Ectodermal cell (in vitro differentiated cells): ENCODE measurements around the gene SPARCL1. TPM values are rescaled to one million over a fixed set of nuclear protein-coding genes. Genes with fewer than 3 reads are reported as not detected.
"Not testable (repeated sequence)": the region's sequence is repeated elsewhere in the genome, so short reads cannot be mapped to it uniquely, and the experiment has no call there.

ENCODE experiments used
- H3K27ac ChIP-seq: 2 replicates; pipeline ENCODE4 v1.7.0; 2013; ENCODE audit warnings: mild to moderate bottlenecking, low read depth, low read length; ENCODE audit not compliant: insufficient read depth, poor library complexity, severe bottlenecking
- H3K27me3 ChIP-seq: 2 replicates; pipeline ENCODE4 v1.7.0; 2013; ENCODE audit warnings: mild to moderate bottlenecking, low read length; ENCODE audit not compliant: insufficient read depth, control insufficient read depth, poor library complexity, severe bottlenecking
- H3K36me3 ChIP-seq: one replicate; pipeline ENCODE4 v1.7.0; 2013; ENCODE audit warnings: low read length; ENCODE audit not compliant: control insufficient read depth, insufficient read depth
- H3K4me1 ChIP-seq: one replicate; pipeline ENCODE4 v1.7.0; 2013; ENCODE audit warnings: low read length; ENCODE audit not compliant: control insufficient read depth, insufficient read depth
- H3K4me3 ChIP-seq: 2 replicates; pipeline ENCODE4 v1.7.0; 2013; ENCODE audit warnings: low read depth, low read length, control low read depth; ENCODE audit not compliant: insufficient read depth
- H3K9me3 ChIP-seq: 2 replicates; pipeline ENCODE4 v1.7.0; 2013; ENCODE audit warnings: mild to moderate bottlenecking, low read length, moderate library complexity; ENCODE audit not compliant: control insufficient read depth
- WGBS, 2 experiments: methylation state at CpG; one replicate each; pipeline ENCODE4 v1.1.7; 2013; ENCODE audit warnings: missing lambda C conversion rate in 2 of 2; 5-methylcytosine and 5-hydroxymethylcytosine counted together
- polyA plus RNA-seq, 4 experiments: library from polyadenylated mRNA; stranded (reverse); fragments of 50-300 nt; gene quantifications; one replicate each; pipeline ENCODE4 v1.2.3, GENCODE V29; 2013

SPARCL1 gene, protein sequence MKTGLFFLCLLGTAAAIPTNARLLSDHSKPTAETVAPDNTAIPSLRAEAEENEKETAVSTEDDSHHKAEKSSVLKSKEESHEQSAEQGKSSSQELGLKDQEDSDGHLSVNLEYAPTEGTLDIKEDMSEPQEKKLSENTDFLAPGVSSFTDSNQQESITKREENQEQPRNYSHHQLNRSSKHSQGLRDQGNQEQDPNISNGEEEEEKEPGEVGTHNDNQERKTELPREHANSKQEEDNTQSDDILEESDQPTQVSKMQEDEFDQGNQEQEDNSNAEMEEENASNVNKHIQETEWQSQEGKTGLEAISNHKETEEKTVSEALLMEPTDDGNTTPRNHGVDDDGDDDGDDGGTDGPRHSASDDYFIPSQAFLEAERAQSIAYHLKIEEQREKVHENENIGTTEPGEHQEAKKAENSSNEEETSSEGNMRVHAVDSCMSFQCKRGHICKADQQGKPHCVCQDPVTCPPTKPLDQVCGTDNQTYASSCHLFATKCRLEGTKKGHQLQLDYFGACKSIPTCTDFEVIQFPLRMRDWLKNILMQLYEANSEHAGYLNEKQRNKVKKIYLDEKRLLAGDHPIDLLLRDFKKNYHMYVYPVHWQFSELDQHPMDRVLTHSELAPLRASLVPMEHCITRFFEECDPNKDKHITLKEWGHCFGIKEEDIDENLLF
- polyA plus RNA-seq (2013, experiment 1 of 4): 0.61 TPM
- polyA plus RNA-seq (2013, experiment 2 of 4): 1.0 TPM
- polyA plus RNA-seq (2013, experiment 3 of 4): 0.80 TPM
- 0.85 TPM for polyA plus RNA-seq (2013, experiment 4 of 4)

GRCh38 chr4:87529187-87529586 is at the start of gene SPARCL1:
SPARCL1 (minus strand) TSS chr4:87529376; CDS start chr4:87499574, 29,802 bp downstream.
- peaks cover 19% of the 10 kb centered on the region for H3K4me1 ChIP-seq
- 28 to 29% methylated on average over 4 of the region's 4 CpGs for WGBS, 2 experiments
- no peaks in the 10 kb centered on the region for H3K27me3 ChIP-seq
- H3K9me3 ChIP-seq: no peaks in the 10 kb centered on the region
- no peak within 1 kb of the TSS for H3K27ac ChIP-seq
- no peaks in the 10 kb centered on the region for H3K36me3 ChIP-seq
- H3K4me3 ChIP-seq: no peak within 1 kb of the TSS

GRCh38 chr4:87575983-87576382 is 46.8 kb upstream of the SPARCL1 start:
- no peak overlapping the region for H3K27ac ChIP-seq
- H3K36me3 ChIP-seq: no peaks in the 10 kb centered on the region
- no peaks in the 10 kb centered on the region for H3K27me3 ChIP-seq
- no peaks in the 10 kb centered on the region for H3K4me1 ChIP-seq
- no peak overlapping the region for H3K4me3 ChIP-seq
- no peaks in the 10 kb centered on the region for H3K9me3 ChIP-seq

- Histone ChIP-seq H3K27ac (no peak overlapping the region), H3K9me3 (no peaks in the 10 kb centered on the region), H3K4me3 (no peak overlapping the region), H3K4me1 (no peaks in the 10 kb centered on the region), H3K36me3 (no peaks in the 10 kb centered on the region), H3K27me3 (no peaks in the 10 kb centered on the region)
- 88 to 100% methylated on average over 1 of the region's 1 CpG for WGBS, 2 experiments
Observed at GRCh38 chr4:87575408-87575807, 46.2 kb upstream of the SPARCL1 start.

DNA sequence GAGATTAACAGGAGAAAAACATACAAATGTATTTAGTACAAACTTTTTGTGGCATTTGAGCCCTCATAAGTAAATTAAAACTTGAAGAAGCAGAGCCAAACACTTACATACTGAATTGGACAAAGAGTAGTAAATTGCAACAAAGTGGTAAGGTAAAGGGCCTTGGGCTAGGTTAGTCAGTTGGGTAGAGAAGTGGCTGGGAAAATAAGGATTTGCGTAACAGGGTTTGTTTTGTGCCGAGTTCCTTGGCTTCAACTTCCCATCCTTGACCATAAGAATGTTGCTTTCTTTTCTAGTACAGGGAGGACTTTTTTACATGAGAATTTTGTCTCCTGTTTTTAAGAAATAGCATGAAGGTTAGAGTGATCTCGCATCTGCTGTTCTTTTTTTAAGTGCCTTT is 45.8 kb upstream of the SPARCL1 start:
- Histone ChIP-seq H3K9me3 (no peaks in the 10 kb centered on the region), H3K4me1 (no peaks in the 10 kb centered on the region), H3K4me3 (no peak overlapping the region), H3K27ac (no peak overlapping the region), H3K36me3 (no peaks in the 10 kb centered on the region), H3K27me3 (no peaks in the 10 kb centered on the region)
- WGBS, 2 experiments: 50 to 60% methylated on average over 2 to 3 of the region's 3 CpGs

DNA sequence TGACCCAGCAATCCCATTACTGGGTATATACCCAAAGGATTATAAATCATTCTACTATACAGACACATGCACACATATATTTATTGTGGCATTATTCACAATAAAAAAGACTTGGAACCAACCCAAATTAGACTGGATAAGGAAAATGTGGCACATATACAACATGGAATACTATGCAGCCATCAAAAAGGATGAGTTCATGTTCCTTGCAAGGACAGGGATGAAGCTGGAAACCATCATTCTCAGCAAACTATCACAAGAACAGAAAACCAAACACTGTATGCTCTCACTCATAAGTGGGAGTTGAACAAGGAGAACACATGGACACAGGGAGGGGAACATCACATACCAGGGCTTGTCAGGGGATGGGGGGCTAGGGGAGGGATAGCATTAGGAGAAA is 45.2 kb upstream of the SPARCL1 start:
- not testable (repeated sequence) for H3K27me3 ChIP-seq, H3K27ac ChIP-seq, H3K9me3 ChIP-seq, H3K4me3 ChIP-seq, H3K36me3 ChIP-seq, H3K4me1 ChIP-seq

DNA sequence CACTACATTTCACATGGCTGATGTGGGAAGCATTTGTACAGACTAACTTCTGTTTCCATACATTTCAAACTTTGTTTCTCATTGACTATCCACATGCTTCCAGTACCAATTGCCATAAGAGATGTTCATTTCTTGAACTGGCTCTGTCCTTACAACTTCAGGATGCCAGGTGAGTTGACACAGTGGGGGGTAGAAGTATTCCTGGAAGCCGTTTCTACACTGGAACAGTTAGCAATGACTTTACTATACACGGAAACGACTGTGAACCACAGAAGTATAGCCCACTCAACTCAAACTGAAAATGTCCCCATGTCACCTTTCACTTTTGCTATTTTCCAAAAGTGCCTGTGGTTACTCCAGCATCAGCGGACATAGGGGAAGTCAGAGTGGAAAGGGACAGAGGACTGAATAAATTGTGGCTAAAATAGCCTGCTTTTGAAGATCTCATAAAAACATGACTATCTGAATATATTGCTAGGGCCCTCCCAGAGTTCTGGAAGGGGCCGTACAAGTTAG is 41.2 kb upstream of the SPARCL1 start:
- WGBS, 2 experiments: 92 to 95% methylated on average over 5 of the region's 5 CpGs
- Histone ChIP-seq H3K4me3 (no peak overlapping the region), H3K36me3 (no peaks in the 10 kb centered on the region), H3K9me3 (no peaks in the 10 kb centered on the region), H3K4me1 (no peaks in the 10 kb centered on the region), H3K27me3 (no peaks in the 10 kb centered on the region), H3K27ac (no peak overlapping the region)

DNA sequence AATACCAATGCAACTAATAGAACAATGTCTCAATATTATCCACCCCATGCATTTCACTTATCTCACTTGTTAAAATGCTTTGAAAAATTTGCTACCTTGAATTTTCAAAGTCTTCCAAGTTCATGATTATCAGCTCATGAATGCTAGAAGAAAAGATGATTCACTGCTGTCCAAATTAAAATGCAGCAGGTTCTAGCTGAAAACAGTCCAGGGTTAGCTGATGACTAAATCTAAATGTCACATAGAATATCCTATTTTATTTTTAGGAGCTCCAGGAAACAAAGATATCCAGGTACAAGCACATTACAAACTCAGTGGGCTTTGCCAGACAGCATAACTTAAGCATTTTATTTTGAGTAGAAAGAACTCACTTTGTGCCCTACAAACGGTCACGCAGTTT is 38.0 kb upstream of the SPARCL1 start:
- Histone ChIP-seq H3K4me3 (no peak overlapping the region), H3K9me3 (no peaks in the 10 kb centered on the region), H3K36me3 (no peaks in the 10 kb centered on the region), H3K27ac (no peak overlapping the region), H3K4me1 (no peaks in the 10 kb centered on the region), H3K27me3 (no peaks in the 10 kb centered on the region)
- 96 to 98% methylated on average over 2 of the region's 2 CpGs for WGBS, 2 experiments

- Histone ChIP-seq H3K4me1 (no peaks in the 10 kb centered on the region), H3K4me3 (no peak overlapping the region), H3K36me3 (no peaks in the 10 kb centered on the region), H3K27ac (no peak overlapping the region), H3K9me3 (no peaks in the 10 kb centered on the region), H3K27me3 (no peaks in the 10 kb centered on the region)
- 79% methylated on average over 2 of the region's 2 CpGs; no CpG with 5 or more reads in 1 of the 2 experiments for WGBS, 2 experiments
Observed at GRCh38 chr4:87566276-87566675, 37.1 kb upstream of the SPARCL1 start.

GRCh38 chr4:87565746-87566145 is 36.6 kb upstream of the SPARCL1 start:
- H3K27me3 ChIP-seq: no peaks in the 10 kb centered on the region
- no peak overlapping the region for H3K27ac ChIP-seq
- no peaks in the 10 kb centered on the region for H3K9me3 ChIP-seq
- no peaks in the 10 kb centered on the region for H3K36me3 ChIP-seq
- no peak overlapping the region for H3K4me3 ChIP-seq
- WGBS, 2 experiments: 92 to 93% methylated on average over 4 of the region's 4 CpGs
- no peaks in the 10 kb centered on the region for H3K4me1 ChIP-seq

GRCh38 chr4:87560802-87561201 is 31.6 kb upstream of the SPARCL1 start:
- Histone ChIP-seq H3K27ac (no peak overlapping the region), H3K4me3 (no peak overlapping the region), H3K27me3 (no peaks in the 10 kb centered on the region), H3K36me3 (no peaks in the 10 kb centered on the region), H3K4me1 (no peaks in the 10 kb centered on the region), H3K9me3 (no peaks in the 10 kb centered on the region)
- WGBS, 2 experiments: 97 to 98% methylated on average over 2 of the region's 2 CpGs
